T-helper 9 cell (primary cell): ENCODE measurements around the gene PTCD1.

Experiments
- DNase-seq: peaks from one replicate; pipeline ENCODE4 v3.0.0-alpha.2; 2020

The PTCD1 gene

GRCh38 chr7:99368750-99369389 lies 69.7 kb downstream of the PTCD1 start:
- DNase-seq, result no peak
